ENCODE data around the gene RXFP2.

RXFP2 gene

GRCh38 chr13:31772231-31772630 is 32.9 kb downstream of the RXFP2 start:
- TF ChIP-seq ESRRG (CRISPR knock-in tag; IDR thresholded peaks at IDR 0.05) (no peak), CREB5 (CRISPR knock-in tag; IDR thresholded peaks at IDR 0.05; ENCODE audit: low read depth) (no peak), TCF4 (CRISPR knock-in tag; IDR thresholded peaks at IDR 0.05; ENCODE audit: borderline replicate concordance) (no peak), POU6F1 (CRISPR knock-in tag; IDR thresholded peaks at IDR 0.05; ENCODE audit: borderline replicate concordance, low read depth) (no peak), OSR1 (CRISPR knock-in tag; IDR thresholded peaks at IDR 0.05) (no peak), ZNF8 (CRISPR knock-in tag; IDR thresholded peaks at IDR 0.05) (no peak), ISL1 (CRISPR knock-in tag; IDR thresholded peaks at IDR 0.05) (no peak), TOX (CRISPR knock-in tag; IDR thresholded peaks at IDR 0.05; ENCODE audit: borderline replicate concordance) (no peak)
- no peak; the same call in 2 of the 3 replicates for ATAC-seq

GRCh38 chr13:31773538-31773937 is 34.2 kb downstream of the RXFP2 start:
- no peak for TF ChIP-seq POU6F1 (CRISPR knock-in tag; IDR thresholded peaks at IDR 0.05; ENCODE audit: borderline replicate concordance, low read depth)
- TF ChIP-seq TCF4 (CRISPR knock-in tag; IDR thresholded peaks at IDR 0.05; ENCODE audit: borderline replicate concordance) = no peak
- no peak for TF ChIP-seq CREB5 (CRISPR knock-in tag; IDR thresholded peaks at IDR 0.05; ENCODE audit: low read depth)
- TF ChIP-seq ZNF565 (CRISPR knock-in tag; conservative IDR thresholded peaks at IDR 0.05; ENCODE audit: low read depth) = no peak
- TF ChIP-seq PATZ1 (CRISPR knock-in tag; IDR thresholded peaks at IDR 0.05; ENCODE audit: borderline replicate concordance) = no peak
- no peak for TF ChIP-seq ZNF8 (CRISPR knock-in tag; IDR thresholded peaks at IDR 0.05)
- no peak for TF ChIP-seq BACH2 (CRISPR knock-in tag; IDR thresholded peaks at IDR 0.05; ENCODE audit: borderline replicate concordance)
- no peak for TF ChIP-seq ZFP30 (CRISPR knock-in tag; IDR thresholded peaks at IDR 0.05)
- TF ChIP-seq ARNTL (CRISPR knock-in tag; IDR thresholded peaks at IDR 0.05; ENCODE audit: borderline replicate concordance, low read depth) = no peak
- TF ChIP-seq CSRNP3 (CRISPR knock-in tag; IDR thresholded peaks at IDR 0.05) = no peak
- TF ChIP-seq, protein P1, sequence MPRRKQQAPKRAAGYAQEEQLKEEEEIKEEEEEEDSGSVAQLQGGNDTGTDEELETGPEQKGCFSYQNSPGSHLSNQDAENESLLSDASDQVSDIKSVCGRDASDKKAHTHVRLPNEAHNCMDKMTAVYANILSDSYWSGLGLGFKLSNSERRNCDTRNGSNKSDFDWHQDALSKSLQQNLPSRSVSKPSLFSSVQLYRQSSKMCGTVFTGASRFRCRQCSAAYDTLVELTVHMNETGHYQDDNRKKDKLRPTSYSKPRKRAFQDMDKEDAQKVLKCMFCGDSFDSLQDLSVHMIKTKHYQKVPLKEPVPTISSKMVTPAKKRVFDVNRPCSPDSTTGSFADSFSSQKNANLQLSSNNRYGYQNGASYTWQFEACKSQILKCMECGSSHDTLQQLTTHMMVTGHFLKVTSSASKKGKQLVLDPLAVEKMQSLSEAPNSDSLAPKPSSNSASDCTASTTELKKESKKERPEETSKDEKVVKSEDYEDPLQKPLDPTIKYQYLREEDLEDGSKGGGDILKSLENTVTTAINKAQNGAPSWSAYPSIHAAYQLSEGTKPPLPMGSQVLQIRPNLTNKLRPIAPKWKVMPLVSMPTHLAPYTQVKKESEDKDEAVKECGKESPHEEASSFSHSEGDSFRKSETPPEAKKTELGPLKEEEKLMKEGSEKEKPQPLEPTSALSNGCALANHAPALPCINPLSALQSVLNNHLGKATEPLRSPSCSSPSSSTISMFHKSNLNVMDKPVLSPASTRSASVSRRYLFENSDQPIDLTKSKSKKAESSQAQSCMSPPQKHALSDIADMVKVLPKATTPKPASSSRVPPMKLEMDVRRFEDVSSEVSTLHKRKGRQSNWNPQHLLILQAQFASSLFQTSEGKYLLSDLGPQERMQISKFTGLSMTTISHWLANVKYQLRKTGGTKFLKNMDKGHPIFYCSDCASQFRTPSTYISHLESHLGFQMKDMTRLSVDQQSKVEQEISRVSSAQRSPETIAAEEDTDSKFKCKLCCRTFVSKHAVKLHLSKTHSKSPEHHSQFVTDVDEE (CRISPR knock-in tag; IDR thresholded peaks at IDR 0.05) = no peak
- TF ChIP-seq OSR1 (CRISPR knock-in tag; IDR thresholded peaks at IDR 0.05) = no peak
- no peak for TF ChIP-seq RARB (CRISPR knock-in tag; IDR thresholded peaks at IDR 0.05)
- no peak for TF ChIP-seq ZNF70 (CRISPR knock-in tag; IDR thresholded peaks at IDR 0.05)
- no peak for TF ChIP-seq ESRRG (CRISPR knock-in tag; IDR thresholded peaks at IDR 0.05)
- peak; percentile 83 for ATAC-seq

All from SK-N-SH treated with all-trans-retinoic acid at 6 μM for 48 hours (cell line).